Measurements from ENCODE around the gene PGLYRP2. TPM values are rescaled to one million over a fixed set of nuclear protein-coding genes. Genes with fewer than 3 reads are reported as not detected.

PGLYRP2 gene
- total RNA-seq, 4 donors from 2014 or later: not detected

DNA sequence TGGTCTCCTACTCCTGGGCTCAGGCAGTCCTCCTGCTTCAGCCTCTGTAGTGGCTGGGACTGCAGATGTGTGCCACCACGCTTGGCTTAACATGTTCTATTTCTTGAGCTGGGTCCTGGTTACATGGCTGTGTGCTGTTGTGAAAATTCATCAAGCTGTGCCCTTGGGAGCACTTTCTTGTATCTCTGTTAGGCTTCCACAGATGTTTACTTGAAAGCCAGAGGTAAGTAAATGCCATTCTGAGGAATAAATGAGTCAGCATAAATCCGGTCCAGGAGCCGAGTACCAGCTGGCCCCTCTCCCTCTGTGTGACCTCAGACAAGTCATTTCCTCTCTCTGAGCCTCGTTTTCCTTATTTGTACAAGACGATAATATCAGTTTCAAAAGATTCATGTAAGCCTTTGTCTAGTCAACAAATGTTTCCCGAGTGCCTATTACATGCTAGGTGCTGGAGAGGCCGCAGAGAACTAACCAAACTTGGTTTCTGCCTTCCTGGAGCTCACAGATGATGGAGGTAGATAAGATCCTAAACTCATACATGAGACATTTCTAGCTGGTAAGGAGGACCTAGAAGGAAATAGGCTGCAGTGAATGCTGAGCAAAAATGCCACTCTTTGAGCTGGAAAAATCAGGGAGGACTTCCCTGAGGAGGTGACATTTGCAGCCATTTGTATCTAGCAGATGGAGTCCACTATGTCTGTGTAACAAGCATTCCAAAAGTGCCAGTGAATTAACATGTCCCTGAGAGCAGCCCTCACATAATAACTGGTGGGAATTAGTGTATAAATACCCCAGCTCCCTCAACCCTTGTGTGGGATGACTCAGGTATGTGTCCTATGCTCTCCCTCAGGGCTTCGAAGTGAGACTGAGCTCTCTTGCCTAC lies 12.2 kb downstream of the PGLYRP2 start:
- DNase-seq (ENCODE audit: low spot score in 2 of 2): no peak
- Histone ChIP-seq H3K36me3 (no peaks in the 10 kb centered on the region), H3K9me3 (no peaks in the 10 kb centered on the region), H3K27ac (peak overlapping the region in 1 of 4 donors; percentile 12), H3K4me3 (no peak overlapping the region), H3K4me1 (peaks cover 0 to 9% (median 4%) of the 10 kb centered on the region in 4 donors), H3K27me3 (peaks cover 0 to 85% of the 10 kb centered on the region in 2 donors)
- no peak for TF ChIP-seq POLR2A (IDR thresholded peaks at IDR 0.05)
- TF ChIP-seq, protein P1, sequence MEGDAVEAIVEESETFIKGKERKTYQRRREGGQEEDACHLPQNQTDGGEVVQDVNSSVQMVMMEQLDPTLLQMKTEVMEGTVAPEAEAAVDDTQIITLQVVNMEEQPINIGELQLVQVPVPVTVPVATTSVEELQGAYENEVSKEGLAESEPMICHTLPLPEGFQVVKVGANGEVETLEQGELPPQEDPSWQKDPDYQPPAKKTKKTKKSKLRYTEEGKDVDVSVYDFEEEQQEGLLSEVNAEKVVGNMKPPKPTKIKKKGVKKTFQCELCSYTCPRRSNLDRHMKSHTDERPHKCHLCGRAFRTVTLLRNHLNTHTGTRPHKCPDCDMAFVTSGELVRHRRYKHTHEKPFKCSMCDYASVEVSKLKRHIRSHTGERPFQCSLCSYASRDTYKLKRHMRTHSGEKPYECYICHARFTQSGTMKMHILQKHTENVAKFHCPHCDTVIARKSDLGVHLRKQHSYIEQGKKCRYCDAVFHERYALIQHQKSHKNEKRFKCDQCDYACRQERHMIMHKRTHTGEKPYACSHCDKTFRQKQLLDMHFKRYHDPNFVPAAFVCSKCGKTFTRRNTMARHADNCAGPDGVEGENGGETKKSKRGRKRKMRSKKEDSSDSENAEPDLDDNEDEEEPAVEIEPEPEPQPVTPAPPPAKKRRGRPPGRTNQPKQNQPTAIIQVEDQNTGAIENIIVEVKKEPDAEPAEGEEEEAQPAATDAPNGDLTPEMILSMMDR (IDR thresholded peaks at IDR 0.05): no peak
- peak in 1 of 2 donors; percentile 32 for TF ChIP-seq EP300 (IDR thresholded peaks at IDR 0.05)
- 49 to 53% methylated on average over 8 of the region's 8 CpGs for WGBS, 2 donors

DNA sequence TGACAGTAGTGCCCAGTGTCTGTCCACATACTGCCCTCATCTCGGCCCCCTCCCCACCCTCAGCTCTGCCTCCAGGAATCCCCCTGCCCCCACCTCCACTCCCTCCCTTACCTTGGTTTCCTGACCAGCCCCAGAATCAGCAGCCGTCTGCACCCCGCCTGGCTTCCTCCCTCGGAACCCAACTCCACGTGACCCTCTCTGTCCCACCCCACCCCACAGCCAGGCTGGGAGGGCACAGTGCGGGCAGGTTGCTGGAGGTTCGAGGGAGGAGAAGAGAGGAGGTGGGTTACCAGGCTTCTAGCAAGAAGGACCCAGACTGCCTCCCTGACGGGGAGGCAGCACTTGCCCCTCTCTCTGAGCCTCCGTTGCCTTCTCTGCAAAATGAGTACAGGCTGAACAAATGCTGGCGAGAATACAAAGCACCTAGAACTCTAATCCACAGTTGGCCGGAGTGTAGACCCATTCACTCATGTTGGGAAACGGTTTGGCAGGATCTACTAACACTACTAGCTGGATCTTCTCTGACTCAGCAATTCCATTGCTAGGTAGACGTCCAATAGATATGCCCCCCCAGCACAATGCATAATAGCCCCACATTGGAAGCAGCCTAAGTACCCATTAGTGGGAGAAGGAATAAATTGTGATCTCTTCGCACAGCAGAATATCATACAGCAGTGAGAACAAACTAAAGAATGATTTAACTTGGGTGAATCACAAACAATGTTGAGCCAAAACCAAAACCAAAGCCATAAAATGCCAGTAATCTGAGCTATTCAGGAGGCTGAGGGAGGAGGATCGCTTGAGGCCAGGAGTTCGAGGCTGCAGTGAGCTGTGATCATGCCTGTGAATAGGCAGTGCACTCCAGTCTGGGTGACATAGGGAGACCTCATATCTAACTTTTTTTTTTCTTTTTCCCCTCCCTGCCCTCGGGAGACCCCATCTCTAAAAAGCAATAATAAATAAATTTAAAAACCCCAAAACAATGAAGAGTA lies 14.6 kb downstream of the PGLYRP2 start, which contains the start of gene RASAL3:
Gene RASAL3, minus strand, starts transcription at position 151 of the 992 bp plus-strand sequence. CDS start 186 bp downstream, outside the sequence.
- TF ChIP-seq POLR2A (IDR thresholded peaks at IDR 0.05): no peak
- no peak for TF ChIP-seq EP300 (IDR thresholded peaks at IDR 0.05)
- TF ChIP-seq, protein P1 (IDR thresholded peaks at IDR 0.05): no peak
- peak within 1 kb of the TSS in 1 of 4 donors; percentile 79 for H3K27ac ChIP-seq
- H3K4me3 ChIP-seq: peak within 1 kb of the TSS; percentile 14 to 53 (median 32)
- no peaks in the 10 kb centered on the region for H3K36me3 ChIP-seq
- WGBS, 2 donors: 28 to 34% methylated on average over 17 of the region's 17 CpGs
- H3K27me3 ChIP-seq: peaks cover 0 to 61% of the 10 kb centered on the region in 2 donors
- no peaks in the 10 kb centered on the region for H3K9me3 ChIP-seq
- DNase-seq (ENCODE audit: low spot score in 2 of 2): no peak
- H3K4me1 ChIP-seq: peaks cover 0 to 6% (median 2%) of the 10 kb centered on the region in 4 donors

DNA sequence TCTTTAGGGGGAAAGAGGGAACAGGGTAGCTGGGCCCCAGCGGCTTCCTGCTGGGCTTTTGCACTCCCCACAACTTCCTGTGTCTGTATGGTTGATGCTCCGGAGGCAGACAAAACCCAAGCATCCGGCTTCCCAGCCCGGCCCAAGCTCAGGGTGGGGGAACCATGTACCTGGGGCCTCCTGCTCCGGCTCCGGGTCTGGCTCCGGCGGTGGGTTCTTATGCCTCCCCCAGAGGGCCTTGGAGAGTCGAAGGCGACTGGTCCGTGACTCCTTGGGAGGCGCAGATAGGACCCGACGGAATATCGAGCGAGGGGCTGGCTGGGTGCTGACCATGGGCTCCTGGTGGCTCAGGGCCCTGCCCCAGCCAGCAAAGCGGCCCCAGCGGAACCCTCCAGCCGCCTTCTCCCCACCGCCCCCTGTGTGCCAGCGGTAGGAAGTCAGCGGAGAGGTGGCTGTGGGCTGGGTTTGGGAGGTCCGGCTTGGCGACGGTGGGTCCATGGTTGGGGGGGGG lies 15.4 kb downstream of the PGLYRP2 start:
- H3K27me3 ChIP-seq: peaks cover 0 to 59% of the 10 kb centered on the region in 2 donors
- WGBS, 2 donors: 63 to 65% methylated on average over 2 to 10 of the region's 25 CpGs
- no peaks in the 10 kb centered on the region for H3K4me1 ChIP-seq
- H3K9me3 ChIP-seq: no peaks in the 10 kb centered on the region
- DNase-seq (ENCODE audit: low spot score in 2 of 2): no peak
- no peak for TF ChIP-seq POLR2A (IDR thresholded peaks at IDR 0.05)
- TF ChIP-seq EP300 (IDR thresholded peaks at IDR 0.05): no peak
- TF ChIP-seq, protein P1 (IDR thresholded peaks at IDR 0.05): no peak
- H3K4me3 ChIP-seq: peak overlapping the region; percentile 14 to 53 (median 32)
- no peaks in the 10 kb centered on the region for H3K36me3 ChIP-seq
- peak overlapping the region in 1 of 4 donors; percentile 79 for H3K27ac ChIP-seq

DNA sequence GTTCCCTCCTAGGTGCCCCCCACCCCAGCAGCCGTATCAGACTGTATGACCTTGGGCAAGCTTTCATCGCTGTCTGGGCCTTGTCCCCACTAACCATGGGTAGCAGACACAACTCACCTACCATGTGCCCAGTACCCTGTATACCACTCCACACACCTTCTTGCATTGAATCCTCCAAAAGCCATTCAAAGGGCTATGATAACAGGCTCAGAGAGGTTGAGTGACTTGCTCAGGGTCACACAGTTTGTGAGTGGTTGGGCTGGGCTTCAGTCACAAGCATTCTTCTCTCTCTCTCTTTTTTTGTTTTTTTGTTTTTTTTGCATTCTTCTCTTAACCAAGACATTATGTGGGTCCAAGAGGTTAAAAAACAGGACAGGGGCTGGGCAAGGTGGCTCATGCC lies 17.6 kb downstream of the PGLYRP2 start:
- Histone ChIP-seq H3K9me3 (no peaks in the 10 kb centered on the region), H3K36me3 (no peaks in the 10 kb centered on the region), H3K4me3 (no peak overlapping the region), H3K27me3 (peaks cover 0 to 56% of the 10 kb centered on the region in 2 donors), H3K27ac (no peak overlapping the region), H3K4me1 (peaks cover 0 to 14% (median 2%) of the 10 kb centered on the region in 4 donors)
- 63 to 83% methylated on average over 2 of the region's 2 CpGs for WGBS, 2 donors
- no peak for DNase-seq (ENCODE audit: low spot score in 2 of 2)
- TF ChIP-seq EP300 (IDR thresholded peaks at IDR 0.05) (no peak), POLR2A (IDR thresholded peaks at IDR 0.05) (no peak)
- TF ChIP-seq, protein P1 (IDR thresholded peaks at IDR 0.05): no peak
